Neuron (in vitro differentiated cells): ENCODE results near the gene CFAP46.
"Not testable (repeated sequence)": the region's sequence is repeated elsewhere in the genome, so short reads cannot be mapped to it uniquely, and the experiment has no call there.

Experiments used
- H2AFZ ChIP-seq: one replicate; pipeline ENCODE4 v1.6.1; 2013; ENCODE audit warnings: low read depth, mild to moderate bottlenecking, inconsistent platforms, low read length, moderate library complexity
- H3K27me3 ChIP-seq: one replicate; pipeline ENCODE4 v1.6.1; 2013; ENCODE audit warnings: low read length; ENCODE audit not compliant: insufficient read depth
- H3K36me3 ChIP-seq: one replicate; pipeline ENCODE4 v1.6.1; 2013; ENCODE audit warnings: low read length; ENCODE audit not compliant: insufficient read depth
- H3K4me1 ChIP-seq: one replicate; pipeline ENCODE4 v1.6.1; 2013; ENCODE audit warnings: low read length; ENCODE audit not compliant: insufficient read depth
- H3K4me3 ChIP-seq: 2 replicates; pipeline ENCODE4 v1.5.1; 2013; ENCODE audit warnings: mild to moderate bottlenecking, low read length, moderate library complexity
- H3K9me3 ChIP-seq: one replicate; pipeline ENCODE4 v1.6.1; 2013; ENCODE audit warnings: low read length

The CFAP46 gene

DNA sequence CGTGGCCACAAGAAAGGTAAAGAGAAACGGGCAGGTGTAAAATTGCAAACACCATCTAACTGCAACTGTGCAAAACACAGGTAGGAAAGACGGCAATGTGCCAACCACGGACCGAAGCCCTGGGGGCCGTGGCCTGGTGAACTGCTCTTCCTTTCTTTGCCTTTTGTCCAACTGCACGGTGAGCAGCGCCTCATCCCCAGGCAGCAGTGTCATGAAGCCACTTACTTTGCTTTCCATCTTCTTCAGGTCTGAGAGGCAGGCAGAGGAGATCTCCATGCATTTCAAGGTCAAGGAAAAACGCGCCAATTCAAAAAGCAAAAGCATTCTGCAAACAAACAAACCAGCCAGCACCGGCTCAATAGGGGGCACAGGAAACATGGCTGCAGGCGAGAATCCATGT lies 12.9 kb downstream of the CFAP46 start:
- no peak overlapping the region for H3K4me3 ChIP-seq
- no peak overlapping the region for H2AFZ ChIP-seq
- H3K9me3 ChIP-seq = no peaks in the 10 kb centered on the region
- no peaks in the 10 kb centered on the region for H3K36me3 ChIP-seq
- no peaks in the 10 kb centered on the region for H3K4me1 ChIP-seq
- no peaks in the 10 kb centered on the region for H3K27me3 ChIP-seq

DNA sequence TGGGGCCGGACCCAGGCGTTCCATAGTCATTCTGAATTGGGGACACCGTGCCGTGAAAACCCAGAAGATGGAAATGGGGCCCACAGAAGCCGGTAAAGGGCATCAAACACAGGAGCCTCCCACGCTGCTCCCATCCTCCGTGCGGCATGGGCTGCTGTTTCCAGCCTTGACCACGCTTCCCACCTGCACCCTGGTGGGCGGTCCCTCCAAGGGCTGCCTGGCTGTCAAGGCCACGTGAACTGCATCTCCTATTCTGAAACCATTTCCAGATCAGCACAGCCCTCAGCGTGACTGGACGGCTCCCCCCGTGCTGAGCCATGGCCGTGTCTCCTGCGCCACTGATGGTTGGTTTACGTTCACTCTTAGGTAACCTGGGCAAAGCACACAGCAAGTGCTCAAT lies 14.1 kb downstream of the CFAP46 start:
- no peaks in the 10 kb centered on the region for H3K4me1 ChIP-seq

DNA sequence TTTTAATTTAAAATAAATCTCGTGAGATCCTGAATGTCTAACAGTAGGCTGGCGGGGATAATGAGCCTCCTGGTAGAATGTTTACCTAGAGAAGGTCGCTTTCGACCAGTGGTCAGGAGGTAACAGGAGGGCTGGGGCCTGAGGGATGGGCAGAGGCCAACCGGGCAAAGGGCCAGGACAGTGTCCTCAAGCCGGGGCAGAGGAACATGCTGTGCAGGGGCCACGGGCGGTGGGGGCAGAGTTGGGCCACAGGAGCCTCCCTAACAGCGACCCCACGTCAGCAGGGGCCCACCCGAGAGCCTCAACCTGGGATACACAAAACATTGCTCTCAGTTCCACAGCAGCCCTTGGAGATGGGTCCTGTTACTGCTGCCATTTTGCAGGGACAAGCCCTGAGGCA lies 14.5 kb downstream of the CFAP46 start:
- H3K9me3 ChIP-seq = no peaks in the 10 kb centered on the region
- no peaks in the 10 kb centered on the region for H3K27me3 ChIP-seq
- H3K4me3 ChIP-seq = no peak overlapping the region
- H3K36me3 ChIP-seq = no peaks in the 10 kb centered on the region
- H3K4me1 ChIP-seq = no peaks in the 10 kb centered on the region
- H2AFZ ChIP-seq = no peak overlapping the region

More for the DNA sequence above, 14.1 kb downstream of the CFAP46 start:
- H3K4me3 ChIP-seq = no peak overlapping the region
- H3K36me3 ChIP-seq = no peaks in the 10 kb centered on the region
- no peak overlapping the region for H2AFZ ChIP-seq
- H3K27me3 ChIP-seq = no peaks in the 10 kb centered on the region
- H3K9me3 ChIP-seq = no peaks in the 10 kb centered on the region

DNA sequence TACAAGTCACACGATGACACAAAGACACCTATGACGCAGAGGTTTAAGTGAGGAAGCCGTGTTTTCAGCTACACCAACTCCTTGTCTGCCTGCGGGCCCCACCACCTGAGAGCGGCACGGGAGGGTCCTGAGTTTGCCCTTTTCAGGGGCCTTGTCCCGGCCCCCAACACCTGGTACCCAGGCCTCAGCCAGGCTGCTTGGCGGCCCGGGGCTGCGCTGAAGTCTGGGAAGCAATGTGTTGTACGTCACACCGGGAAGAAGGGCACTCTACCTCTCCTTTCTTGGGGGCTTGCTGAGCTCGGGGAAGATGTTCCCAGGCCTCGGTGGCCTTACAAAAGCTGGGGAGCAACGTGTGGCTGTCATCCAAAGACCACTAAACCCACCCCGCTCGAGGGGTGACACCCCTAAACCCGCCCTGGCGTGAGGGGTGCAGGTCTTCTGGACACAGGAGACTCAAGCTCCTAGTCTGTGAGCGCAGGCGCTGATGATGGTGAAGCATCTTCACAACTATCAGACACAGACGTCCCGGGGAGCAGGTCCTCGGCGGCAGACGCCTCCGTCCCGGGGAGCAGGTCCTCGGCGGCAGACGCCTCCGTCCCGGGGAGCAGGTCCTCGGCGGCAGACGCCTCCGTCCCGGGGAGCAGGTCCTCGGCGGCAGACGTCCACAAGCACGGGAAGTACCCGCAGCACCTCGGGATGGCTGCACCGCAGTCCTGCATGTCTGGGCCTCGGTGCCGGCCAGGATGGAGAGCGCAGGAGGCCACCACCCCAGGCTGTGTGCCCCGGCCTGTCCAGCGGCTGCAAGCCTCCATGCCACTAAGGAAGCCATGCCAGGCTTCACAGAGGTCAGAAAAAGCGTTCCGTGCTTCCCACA lies 15.4 kb downstream of the CFAP46 start:
- no peaks in the 10 kb centered on the region for H3K36me3 ChIP-seq
- no peaks in the 10 kb centered on the region for H3K4me1 ChIP-seq
- H2AFZ ChIP-seq = no peak overlapping the region

DNA sequence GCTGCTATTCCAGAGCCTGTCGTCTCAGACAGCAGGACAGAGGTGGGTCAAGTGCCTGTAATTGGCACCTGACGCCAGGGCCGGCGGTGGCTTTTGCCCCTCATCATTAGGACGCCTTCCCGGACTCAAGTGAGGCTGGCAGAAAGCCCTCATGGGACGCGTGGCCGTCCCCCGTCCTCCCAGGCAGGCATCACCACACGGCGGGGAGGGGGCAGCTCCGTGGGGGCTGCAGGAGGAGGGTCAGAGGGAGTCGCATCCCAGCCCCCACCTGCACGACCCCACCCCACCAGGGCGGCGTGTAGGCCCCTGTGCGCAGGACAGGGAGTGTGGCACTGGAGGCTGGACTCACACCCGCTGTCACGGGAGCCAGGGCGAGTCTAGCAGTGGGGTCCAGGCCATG lies 16.3 kb downstream of the CFAP46 start:
- H3K9me3 ChIP-seq = no peaks in the 10 kb centered on the region
- no peak overlapping the region for H2AFZ ChIP-seq
- H3K4me3 ChIP-seq = no peak overlapping the region
- H3K4me1 ChIP-seq = no peaks in the 10 kb centered on the region
- H3K36me3 ChIP-seq = no peaks in the 10 kb centered on the region
- no peaks in the 10 kb centered on the region for H3K27me3 ChIP-seq

More for the DNA sequence above, 15.4 kb downstream of the CFAP46 start:
- no peaks in the 10 kb centered on the region for H3K27me3 ChIP-seq
- no peaks in the 10 kb centered on the region for H3K9me3 ChIP-seq
- no peak overlapping the region for H3K4me3 ChIP-seq

DNA sequence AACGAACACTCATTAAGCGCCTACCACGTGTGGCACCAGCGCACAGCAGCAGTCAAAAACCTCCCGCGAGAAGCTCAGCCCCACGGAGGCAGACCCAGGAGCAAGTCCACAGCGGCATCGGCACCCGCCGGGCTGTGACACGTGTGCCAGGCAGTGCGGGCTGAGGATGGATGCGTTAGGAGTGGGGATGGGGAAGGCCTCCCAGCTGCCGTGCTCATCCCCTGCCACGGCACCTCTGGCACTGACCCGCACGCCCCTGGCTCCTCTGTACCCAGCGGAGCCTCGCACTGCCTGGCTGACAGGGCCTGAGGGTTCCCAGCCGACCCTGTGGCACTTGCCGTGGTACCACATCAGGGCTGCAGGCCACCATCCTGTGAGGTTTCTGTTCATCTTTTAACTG lies 16.8 kb downstream of the CFAP46 start:
- H3K9me3 ChIP-seq = no peaks in the 10 kb centered on the region
- H3K36me3 ChIP-seq = no peaks in the 10 kb centered on the region
- no peaks in the 10 kb centered on the region for H3K27me3 ChIP-seq
- no peaks in the 10 kb centered on the region for H3K4me1 ChIP-seq
- no peak overlapping the region for H2AFZ ChIP-seq
- H3K4me3 ChIP-seq = no peak overlapping the region

DNA sequence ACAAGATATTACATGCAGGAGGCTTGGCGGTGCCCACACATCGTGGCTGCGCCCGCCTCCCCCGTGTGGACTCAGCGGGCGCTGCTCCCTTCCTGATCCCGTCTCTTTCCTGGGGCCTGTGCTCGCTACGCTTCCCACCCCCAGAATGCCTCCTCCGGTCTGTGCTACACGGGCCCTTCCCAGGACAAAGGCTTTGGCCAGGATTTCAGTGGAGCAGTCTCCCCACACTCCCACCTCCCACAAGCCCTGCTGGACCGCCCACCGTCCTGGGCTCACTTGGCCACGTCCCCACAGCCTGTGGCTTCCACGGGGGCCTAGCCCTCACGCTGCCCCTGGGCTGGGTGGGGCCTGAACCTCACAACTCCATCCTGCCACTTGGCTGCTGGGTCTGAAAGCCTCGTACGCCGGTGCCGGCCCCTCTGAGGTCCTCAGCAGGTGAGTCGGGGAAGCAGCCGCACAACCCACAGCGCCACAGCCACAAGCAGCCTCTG lies 17.3 kb downstream of the CFAP46 start:
- Histone ChIP-seq H3K36me3 (no peaks in the 10 kb centered on the region), H3K4me1 (no peaks in the 10 kb centered on the region), H2AFZ (no peak overlapping the region), H3K4me3 (no peak overlapping the region), H3K9me3 (no peaks in the 10 kb centered on the region), H3K27me3 (no peaks in the 10 kb centered on the region)

DNA sequence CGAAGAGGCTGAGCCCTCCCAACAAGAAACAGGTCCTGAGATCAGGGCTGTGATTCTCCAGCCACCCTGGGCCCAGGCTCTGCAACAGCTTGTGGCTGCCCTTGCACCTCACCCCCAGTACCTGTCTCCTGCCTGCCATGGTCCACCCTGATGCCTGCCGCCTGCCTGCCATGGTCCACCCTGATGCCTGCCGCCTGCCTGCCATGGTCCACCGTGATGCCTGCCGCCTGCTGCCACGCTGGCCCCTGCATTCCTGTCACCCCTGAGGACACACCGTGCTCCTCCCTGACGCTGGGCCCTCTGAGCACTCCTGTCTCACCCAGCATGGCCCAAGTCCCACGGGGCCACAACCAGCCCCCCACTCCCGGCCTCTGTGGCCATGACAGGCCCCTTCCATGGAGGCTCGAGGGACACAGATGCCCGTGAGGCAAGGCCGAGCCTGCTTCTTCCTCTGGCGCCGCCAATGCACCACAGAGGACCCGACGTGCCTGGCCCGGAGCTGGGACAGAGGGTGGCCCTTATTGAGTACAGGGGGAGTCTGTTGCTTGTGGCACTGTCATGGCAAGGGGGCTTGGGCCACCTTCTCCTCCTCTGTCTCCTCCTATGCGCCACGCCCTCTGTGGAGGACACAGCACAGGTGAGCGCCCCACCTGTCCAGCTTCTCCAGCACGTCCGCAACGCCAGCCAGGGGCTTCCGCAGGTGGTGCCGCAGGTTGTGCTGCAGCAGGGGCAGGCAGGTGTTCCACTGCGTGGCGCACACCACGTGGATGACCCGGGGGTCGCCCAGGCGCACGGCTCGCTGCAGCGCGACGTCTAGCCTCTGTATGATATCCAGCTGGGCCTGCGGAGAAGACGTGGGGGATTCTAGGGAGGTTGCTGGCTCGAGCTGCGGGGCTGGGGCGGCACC lies 18.1 kb downstream of the CFAP46 start:
- Histone ChIP-seq H3K4me1 (no peaks in the 10 kb centered on the region), H3K27me3 (no peaks in the 10 kb centered on the region), H3K36me3 (no peaks in the 10 kb centered on the region), H3K4me3 (no peak overlapping the region), H2AFZ (no peak overlapping the region), H3K9me3 (no peaks in the 10 kb centered on the region)

DNA sequence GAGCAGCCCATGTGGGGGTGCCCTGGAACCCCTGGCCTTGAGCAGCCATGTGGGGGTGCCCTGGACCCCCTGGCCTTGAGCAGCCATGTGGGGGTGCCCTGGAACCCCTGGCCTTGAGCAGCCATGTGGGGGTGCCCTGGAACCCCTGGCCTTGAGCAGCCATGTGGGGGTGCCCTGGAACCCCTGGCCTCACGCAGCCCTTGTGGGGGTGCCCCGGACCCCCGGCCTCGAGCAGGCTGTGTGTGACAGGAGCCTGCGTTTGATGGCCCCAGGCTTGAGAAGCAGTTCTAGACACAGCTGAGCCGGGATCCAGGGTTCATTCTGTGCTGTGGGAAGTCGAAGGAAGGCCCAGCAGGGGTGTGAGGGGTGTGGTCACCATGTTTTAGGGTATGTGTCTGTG lies 19.0 kb downstream of the CFAP46 start:
- not testable (repeated sequence) for H3K9me3 ChIP-seq

DNA sequence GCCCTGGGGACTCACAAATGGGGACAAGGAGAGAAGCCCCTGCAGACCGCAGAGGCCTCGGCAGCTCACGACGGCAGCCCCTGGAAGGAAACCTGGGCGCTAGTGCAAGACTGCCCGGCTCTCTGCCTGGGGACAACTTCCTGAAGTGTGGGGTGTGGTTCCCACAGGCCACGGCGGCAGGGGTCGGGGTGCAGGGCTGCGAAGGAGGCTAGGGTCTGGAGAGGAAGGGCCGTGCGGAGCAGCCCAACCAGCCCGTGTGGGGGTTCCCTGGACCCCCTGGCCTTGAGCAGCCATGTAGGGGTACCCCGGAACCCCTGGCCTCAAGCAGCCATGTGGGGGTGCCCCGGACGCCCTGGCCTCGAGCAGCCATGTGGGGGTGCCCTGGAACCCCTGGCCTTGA lies 19.5 kb downstream of the CFAP46 start:
- no peaks in the 10 kb centered on the region for H3K36me3 ChIP-seq
- H2AFZ ChIP-seq = no peak overlapping the region
- H3K27me3 ChIP-seq = no peaks in the 10 kb centered on the region
- H3K4me3 ChIP-seq = no peak overlapping the region
- no peaks in the 10 kb centered on the region for H3K9me3 ChIP-seq
- H3K4me1 ChIP-seq = no peaks in the 10 kb centered on the region

More for the DNA sequence above, 19.0 kb downstream of the CFAP46 start:
- H3K36me3 ChIP-seq, H2AFZ ChIP-seq, H3K4me3 ChIP-seq, H3K27me3 ChIP-seq, H3K4me1 ChIP-seq: not testable (repeated sequence)

DNA sequence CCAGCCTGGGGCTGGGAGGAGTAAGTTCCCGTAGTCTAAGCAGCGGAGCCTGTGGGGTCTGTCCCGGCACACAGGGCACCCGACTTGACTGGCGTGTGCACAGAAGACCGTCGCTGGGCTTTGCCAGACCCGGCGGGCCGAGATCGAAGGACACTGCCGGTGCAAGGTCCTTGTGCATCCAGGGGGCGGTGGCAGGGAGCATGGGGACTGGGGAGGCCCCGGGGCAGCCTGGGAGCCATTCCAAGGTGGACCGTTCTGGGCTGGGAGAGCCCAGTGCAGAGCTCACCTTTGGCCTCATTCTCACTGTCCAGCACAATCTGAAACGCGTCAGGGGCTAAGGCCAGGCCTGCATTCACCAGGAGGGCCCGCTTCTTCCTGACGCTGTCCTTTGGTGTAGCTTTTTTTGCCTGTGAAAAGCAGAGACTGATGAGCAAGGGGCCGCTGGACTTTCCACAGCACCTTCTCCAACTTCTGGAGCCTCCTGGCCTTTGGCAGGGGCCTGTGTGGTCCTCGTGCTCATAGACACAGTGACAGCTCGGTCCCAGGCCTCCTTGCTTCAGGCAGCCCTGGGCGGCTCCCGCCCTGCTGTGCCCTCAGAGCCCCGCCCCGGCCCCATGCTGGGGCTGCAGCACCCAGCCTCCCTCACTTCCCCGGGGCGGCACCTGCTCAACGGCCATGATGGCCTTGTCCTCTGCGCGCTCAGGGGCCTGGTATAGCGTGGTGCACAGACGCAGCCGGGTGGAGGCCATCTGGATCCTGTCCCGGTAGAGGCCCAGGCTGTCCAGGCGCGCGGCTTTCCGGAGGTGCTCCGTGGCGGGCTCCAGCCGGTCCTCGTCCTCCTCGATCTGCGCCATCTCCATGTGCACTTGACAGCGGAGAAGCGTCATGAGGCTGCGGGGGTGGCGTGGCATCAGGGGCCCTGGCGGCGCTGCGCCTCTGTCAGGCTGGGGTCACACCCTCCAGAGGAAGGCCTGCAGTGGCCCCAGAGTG lies 20.3 kb downstream of the CFAP46 start:
- Histone ChIP-seq H3K4me3 (no peak overlapping the region), H2AFZ (no peak overlapping the region), H3K36me3 (no peaks in the 10 kb centered on the region), H3K27me3 (no peaks in the 10 kb centered on the region), H3K9me3 (no peaks in the 10 kb centered on the region), H3K4me1 (no peaks in the 10 kb centered on the region)

DNA sequence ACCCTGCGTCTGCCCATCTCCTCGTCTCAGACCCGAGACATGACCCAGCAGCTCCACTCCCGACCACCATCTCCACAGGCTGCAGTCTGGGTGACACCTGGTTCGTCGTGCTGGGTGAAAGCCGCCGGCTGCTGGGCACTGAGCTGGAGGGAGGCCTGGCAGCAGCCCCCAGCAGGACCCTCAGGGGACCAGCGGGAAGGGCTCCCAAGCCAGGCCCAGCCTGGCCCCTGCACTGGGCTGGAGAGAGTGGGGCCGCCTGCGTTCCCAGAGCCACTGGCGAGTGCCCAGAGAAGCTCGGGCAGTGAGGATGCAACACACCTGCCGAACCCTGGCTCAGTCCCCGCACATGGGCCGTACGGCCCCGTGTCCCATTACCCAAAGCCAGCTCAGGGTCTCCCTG lies 21.3 kb downstream of the CFAP46 start:
- Histone ChIP-seq H3K9me3 (no peaks in the 10 kb centered on the region), H3K4me1 (no peaks in the 10 kb centered on the region), H2AFZ (no peak overlapping the region), H3K27me3 (no peaks in the 10 kb centered on the region), H3K36me3 (no peaks in the 10 kb centered on the region), H3K4me3 (no peak overlapping the region)
